DLD1 (cell line): ENCODE results near the gene GRIN3B.
"Not testable (repeated sequence)": the region's sequence is repeated elsewhere in the genome, so short reads cannot be mapped to it uniquely, and the experiment has no call there.

ENCODE experiments used
- in situ Hi-C: cut with HindIII; loops from 2 replicates; pipeline ENCODE4 v1.10.0; 2017; ENCODE audit warnings: low sequenced_read_pairs

GRIN3B gene

DNA sequence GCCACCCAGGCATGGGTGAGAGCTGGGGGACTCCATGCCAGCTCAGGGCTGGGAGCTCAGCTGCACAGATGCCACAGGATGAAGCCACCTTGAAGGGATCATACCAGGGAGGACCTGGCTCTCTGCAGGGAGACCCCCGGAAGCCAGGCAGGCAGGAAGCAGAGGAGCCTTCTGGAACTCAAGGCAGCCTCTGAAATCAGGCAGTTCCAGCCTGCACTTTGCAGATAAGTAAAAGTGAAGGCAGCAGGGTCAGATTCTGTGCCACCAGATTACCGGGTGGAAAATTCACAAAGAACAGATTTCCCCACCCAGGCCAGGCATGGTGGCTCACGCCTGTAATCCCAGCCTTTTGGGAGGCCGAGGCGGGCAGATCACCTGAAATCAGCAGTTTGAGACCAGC lies 18.2 kb downstream of the GRIN3B start:
- in situ Hi-C loops: no loop called here

DNA sequence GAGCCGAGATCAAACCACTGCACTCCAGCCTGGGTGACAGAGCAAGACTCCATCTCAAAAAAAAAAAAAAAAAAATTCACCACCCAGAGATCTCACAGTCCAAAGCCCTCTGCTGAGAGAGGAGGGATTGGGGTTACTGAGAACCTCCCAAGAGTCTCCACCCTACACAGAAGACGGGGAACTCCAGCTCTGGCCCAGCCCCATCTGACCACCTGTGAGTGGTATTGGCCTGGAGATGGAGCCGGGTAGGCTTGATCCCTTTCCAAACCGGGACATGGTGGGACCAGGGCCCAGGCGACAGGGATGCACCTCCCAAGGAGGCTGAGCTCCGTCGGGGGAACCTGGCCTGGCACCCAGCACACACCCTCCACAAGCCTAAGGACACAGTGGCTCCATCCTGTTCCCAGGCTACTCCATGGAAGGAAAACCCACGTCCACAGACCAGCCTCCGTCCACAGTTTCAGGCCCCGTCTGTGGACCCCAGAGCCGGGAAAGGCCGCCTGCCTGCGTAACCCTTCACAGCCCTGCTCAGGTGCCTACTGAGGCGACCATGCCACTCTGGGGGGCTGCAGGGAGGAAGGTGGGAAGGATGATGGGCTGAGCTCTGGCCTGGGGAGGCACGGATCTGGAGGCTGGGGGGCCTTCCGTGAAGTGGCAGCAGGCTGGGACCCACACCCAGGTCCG lies 18.9 kb downstream of the GRIN3B start:
- in situ Hi-C loops: no loop called here

DNA sequence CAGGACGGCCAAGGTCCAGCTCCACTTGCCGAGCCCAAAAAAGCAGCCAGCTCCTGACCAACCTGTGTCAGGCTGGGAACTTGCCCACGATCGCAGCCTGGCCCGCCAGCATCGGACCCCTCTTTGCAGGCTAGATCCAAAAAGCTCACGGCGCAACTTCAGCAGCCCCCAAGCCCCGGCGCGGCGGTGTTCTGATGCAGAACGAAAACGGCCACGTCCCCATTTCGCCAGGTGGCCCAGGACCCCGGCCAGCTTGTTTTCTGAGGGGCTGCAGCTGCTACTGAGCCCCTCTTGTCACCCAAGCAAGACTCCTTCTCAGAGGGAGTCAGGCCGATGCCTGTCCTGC lies 19.4 kb downstream of the GRIN3B start:
- in situ Hi-C loops: no loop called here

DNA sequence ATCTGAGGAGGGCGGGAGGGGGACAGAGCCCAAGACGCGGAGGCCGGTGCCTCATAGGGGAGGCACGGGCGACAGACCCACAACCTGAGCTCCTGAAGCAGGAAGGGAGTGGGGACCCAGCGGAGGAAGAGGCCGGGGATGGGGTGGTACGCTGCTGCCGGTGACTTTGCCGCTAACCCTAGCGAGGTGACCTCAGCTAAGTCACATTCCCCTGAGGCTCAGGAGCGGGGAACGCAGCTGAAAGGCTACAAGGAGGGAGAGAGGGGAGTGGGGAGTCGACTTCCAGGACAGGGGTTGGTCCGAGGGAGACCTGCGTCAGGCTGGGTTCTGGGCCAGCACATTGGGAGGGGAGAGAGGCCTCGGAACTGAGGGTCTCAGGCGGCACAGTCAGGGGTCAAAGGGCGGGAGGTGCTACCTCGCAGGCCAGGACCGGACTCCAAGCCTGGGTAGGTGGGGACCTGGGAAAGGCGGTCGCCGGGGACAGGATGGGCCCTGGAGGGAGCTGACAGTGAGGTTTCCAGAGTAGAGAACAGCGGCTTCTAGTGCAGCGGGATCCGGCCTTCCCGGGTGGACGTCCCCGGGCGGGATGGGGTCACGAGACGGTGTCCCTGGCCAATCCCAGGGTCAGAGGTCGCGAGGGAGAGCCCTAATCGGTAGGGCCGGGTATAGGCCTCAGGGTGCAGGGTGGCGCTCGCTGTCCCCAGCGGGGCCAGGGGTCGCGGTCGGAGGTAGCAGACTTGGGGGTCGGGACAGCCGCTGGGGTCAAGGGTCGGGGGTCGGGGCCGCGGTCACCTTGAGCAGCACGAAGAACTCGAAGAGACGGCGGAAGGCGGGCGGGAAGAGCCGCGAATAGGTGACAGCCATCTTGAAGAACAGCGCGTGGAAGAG lies 20.0 kb downstream of the GRIN3B start:
- in situ Hi-C loops: no loop called here

DNA sequence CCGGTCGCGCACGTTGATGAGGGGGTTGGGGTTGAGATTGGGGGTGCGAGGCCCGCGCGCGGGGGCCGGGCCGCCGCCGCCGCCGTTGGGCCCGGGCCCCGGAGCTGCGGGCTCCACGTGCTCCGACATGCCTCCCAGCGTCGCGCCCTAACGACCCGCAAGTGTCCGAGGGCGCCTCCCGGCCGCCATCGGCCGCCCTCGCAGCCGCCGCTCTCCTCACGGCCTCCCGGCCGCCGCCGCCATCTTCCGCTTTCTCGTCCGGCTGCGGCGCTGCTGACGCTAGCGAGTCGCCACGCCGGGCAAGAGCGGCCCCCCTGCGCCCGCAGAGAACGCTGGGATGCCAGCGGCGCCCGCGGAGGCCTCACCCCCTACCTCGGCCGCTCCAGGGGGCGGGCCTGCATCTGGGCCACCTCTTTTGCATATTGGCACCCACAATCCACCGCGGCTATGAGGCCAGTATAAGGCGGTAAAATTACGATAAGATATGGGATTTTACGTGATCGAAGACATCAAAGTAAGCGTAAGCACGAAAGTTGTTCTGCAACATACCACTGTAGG lies 20.7 kb downstream of the GRIN3B start, which contains the start of gene TMEM259:
Gene TMEM259, minus strand, starts transcription at position 256 of the 558 bp plus-strand sequence. Its CDS starts 127 bp downstream, at position 129.
- in situ Hi-C loops: no loop called here

DNA sequence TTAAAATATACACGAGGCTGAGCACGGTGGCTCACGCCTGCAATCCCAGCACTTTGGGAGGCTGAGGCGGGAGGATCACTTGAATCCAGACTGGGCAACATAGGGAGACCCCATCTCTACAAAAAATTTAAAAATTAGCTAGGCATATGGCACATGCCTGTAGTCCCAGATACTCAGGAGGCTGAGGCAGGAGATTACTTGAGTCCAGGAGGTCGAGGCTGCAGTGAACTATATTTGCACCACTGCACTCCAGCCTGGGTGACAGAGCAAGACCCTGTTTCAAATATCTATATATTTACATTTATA lies 23.6 kb downstream of the GRIN3B start:
- in situ Hi-C loops: not testable (repeated sequence)

DNA sequence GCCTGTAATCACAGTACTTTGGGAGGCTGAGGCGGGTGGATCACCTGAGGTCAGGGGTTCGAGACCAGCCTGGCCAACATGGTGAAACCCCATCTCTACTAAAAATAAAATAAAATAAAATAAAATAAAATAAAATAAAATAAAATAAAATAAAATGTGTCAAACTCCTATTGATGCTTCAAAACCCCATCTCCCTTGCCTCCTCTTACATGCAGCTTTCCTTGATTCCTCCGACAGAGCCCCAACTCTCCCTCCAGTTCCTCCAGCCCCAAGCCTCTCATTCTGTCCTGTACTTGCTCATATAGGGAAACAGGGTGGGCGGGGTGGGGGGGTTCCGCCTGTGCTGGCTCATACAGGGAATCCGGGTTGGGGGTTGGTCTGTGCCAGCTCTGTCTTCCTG lies 24.9 kb downstream of the GRIN3B start:
- in situ Hi-C loops: not testable (repeated sequence)

DNA sequence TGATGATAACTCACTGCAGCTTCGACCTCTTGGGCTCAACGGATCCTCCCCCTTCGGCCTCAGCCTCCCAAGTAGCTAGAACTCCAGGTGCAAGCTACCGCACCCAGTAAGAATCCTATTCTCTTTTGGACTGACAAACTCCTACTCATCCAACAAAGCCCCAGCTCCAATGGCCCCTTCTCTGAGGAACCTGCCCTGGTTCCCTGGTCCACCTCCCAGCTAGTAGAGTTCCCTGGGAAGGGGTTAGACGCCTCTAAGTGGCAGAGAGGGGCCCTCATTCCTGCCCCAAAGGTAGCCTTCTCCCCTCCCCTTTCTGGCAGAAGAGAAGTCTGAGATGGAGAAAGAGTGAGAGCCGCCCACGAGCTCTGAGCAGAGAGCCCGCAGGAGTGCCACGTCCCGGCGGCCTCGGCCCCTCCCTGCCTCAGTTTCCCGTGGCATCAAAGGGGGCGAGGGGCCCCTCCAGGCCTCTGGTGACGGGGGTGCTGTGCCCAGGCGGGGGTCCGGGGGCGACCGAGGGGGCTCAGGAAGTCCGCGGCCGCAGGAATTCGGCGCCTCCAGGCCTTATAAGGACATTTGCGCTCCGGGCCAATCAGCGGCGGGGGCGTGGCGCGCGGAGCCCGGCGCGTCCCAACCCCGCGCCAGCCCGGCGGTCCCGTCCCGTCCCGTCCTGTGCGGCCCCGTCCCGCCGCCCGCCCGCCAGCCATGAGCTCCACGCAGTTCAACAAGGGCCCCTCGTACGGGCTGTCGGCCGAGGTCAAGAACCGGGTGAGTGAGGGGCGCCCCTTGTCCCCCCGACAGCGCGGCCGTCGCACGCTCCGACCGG lies 26.0 kb downstream of the GRIN3B start, which contains the start of gene CNN2:
Gene CNN2, plus strand, starts transcription at position 649 of the 823 bp plus-strand sequence. Its CDS starts 54 bp downstream, at position 703.
- in situ Hi-C loops: no loop called here

DNA sequence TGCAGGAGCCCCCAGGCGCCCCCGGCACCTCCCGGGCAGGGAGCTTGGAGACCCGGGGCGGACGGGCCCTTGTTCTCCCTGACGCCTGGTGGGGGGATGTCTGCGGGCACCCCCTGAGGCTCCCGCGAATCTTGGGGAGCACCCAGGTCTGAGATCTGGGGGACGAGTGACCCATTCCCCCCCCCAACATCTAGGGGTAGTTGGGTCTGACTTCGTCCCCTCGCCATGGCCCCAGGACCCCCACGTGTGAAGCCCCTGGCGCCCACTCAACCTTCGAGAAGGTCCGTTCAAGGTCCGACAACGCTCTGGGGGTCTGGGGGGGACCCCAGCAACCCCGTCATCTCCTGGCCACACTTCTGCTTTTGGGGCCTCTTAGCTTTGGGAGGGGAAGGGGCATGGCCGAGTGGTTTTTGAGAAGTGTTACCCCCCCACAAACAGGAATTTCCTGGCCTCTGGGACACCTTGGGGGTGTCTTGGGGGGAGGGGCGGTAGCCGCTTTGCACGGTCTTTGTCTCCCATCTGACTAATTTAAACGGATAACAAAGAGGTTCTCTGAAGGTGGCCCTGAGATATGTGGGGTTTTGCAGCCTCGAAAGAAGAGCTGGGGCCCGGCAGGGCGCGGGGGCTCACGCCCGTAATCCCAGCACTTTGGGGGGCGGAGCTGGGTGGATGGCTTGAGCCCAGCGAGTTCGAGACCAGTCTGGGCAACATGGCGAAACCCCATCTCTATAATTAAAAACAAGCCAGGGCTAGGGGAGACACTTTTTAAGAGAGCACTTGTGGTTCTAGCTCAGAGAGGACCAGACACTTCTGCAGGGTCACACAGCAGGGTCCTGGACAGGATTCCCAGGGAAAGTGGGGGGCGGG lies 26.8 kb downstream of the GRIN3B start:
- in situ Hi-C loops: no loop called here

DNA sequence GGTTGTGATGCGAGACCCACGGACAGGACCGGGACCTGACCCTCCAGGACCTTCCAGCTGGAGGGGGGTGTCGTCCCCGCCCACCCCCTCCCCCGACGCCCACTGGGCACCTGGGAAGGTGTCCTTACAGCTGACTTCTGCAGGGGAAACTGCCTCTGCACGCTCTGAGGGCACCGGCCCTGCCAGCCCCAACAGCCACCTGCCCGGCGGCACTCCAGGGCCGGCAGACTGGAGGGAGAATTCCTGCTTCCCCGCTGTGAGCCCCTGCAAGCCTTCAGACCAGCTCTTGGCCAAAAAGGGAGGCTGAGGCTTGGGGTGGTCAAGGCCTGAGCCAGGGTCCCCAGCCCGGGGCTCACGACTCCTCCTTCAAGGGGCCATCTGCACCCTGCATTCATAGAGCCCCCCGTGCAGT lies 27.4 kb downstream of the GRIN3B start:
- in situ Hi-C loops: no loop called here

DNA sequence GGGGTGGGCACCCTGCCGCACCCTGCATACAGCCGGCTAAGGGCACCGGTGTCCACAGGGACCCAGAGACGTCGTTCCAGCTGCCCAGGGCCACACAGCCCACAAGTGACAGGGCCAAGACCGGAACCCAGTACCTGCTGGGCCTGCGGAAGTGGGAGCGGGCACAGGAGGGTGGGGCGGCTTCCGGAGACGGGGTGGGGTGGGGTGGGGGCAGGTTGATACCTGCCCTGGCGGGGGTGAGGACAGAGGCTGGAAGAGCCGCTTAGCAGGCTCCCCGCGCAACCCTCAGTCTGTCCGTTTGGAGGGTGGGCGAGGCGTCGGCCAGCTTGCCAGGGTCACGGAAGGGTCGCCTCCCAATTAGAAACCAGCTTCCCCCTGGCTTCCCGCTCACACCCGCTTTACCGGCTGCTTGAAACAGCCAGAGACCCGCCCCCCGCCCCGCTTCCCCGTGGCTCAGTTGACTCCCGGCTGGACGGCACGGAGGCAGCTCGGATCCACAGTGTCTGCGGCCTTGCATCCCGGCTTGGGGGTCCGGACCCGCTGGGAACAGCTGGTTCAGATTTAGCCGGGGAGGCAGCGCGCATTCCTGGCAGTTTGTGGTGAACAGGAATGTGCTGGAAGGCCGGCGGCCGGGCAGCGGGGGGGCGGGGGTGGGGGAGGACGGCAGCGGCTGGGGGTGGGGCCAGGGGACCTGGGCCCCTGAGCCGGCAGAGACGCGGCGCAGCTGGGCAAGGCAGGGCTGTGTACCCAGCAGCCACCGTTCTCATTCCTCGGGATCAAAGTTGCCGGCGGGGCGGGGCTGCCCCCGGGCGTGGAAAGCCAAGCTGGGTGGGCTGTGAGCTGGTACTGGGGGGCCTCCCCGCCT lies 28.1 kb downstream of the GRIN3B start:
- in situ Hi-C loops: no loop called here

DNA sequence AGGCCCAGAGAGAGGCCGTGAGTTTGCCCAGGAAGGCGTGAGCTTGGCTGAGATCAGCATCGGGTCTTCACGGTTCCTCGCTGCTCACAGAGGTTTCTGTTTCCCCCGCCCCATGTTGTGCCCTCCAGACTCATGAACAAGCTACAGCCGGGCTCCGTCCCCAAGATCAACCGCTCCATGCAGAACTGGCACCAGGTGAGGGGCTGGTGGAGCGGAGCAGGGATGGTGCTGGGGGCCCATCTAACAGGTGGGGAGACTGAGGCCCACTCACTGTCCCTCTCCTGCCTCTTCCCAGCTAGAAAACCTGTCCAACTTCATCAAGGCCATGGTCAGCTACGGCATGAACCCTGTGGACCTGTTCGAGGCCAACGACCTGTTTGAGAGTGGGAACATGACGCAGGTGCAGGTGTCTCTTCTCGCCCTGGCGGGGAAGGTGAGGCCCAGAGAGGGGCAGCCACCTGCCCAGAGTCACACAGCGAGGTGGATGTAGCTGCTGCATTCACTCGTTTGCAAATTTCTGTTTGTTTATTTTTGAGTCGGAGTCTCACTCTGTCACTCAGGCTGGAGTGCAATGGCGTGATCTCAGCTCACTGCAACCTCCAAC lies 32.1 kb downstream of the GRIN3B start:
- in situ Hi-C loops: no loop called here

DNA sequence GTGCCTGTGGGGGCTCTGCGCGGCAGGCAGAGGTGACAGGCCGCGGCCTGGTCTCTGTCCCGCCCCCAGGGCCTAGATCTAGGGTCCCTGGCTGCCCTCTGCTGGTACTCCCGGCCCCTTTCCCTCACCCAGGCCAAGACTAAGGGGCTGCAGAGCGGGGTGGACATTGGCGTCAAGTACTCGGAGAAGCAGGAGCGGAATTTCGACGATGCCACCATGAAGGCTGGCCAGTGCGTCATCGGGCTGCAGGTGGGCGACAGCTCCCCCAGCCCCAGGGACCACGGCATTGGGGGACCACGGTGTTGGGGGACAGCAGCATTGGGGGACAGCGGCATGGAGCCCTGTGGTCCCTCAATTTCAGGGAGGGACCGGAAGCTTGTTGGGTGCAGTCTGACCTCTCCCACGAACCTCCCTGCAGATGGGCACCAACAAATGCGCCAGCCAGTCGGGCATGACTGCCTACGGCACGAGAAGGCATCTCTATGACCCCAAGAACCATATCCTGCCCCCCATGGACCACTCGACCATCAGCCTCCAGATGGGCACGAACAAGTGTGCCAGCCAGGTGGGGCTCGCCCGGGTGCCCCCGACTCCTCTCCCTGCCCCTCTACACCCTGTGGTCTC lies 35.9 kb downstream of the GRIN3B start:
- in situ Hi-C loops: no loop called here

DNA sequence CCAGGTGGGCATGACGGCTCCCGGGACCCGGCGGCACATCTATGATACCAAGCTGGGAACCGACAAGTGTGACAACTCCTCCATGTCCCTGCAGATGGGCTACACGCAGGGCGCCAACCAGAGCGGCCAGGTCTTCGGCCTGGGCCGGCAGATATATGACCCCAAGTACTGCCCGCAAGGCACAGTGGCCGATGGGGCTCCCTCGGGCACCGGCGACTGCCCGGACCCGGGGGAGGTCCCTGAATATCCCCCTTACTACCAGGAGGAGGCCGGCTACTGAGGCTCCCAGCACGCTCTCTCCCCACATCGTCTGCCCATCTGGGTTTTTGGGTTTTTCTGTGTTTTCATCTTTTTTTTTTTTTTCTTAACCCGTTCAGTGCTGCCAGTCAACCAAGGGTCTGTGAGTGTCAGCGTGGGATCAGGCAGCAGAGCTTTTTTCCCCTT lies 37.4 kb downstream of the GRIN3B start:
- in situ Hi-C loops: no loop called here

DNA sequence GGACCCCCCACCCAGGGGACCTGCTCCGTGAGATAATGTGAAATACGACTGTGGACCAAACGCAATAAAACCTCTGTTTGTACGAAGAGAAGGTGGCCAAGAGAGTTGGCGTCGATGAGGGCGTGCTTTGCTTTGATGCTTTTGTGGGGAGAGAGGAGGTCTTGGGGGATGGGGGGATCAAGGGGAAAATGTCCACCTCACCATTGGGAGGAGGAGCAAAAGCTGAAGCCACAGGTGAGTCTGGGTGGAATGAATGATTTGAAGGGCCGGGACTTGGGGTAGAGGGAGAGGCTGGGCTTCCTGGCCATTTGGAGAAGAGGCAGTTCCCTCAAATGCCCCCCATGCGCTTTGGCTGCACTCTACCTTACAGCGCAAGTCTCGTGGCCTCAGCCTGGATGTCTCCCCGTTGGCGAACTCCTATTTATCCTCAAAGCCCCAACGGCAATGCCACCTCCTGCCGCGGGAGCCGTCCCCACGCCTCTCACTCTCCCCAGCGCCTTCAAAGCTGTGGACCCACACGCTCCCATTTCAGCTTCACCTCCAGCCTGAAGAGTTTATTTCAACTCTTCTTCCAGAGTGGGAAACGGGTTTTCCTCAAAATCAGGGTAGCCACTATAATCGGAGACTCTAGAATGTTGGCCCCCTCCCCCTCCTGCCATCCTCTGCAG lies 38.9 kb downstream of the GRIN3B start:
- in situ Hi-C loops: no loop called here

DNA sequence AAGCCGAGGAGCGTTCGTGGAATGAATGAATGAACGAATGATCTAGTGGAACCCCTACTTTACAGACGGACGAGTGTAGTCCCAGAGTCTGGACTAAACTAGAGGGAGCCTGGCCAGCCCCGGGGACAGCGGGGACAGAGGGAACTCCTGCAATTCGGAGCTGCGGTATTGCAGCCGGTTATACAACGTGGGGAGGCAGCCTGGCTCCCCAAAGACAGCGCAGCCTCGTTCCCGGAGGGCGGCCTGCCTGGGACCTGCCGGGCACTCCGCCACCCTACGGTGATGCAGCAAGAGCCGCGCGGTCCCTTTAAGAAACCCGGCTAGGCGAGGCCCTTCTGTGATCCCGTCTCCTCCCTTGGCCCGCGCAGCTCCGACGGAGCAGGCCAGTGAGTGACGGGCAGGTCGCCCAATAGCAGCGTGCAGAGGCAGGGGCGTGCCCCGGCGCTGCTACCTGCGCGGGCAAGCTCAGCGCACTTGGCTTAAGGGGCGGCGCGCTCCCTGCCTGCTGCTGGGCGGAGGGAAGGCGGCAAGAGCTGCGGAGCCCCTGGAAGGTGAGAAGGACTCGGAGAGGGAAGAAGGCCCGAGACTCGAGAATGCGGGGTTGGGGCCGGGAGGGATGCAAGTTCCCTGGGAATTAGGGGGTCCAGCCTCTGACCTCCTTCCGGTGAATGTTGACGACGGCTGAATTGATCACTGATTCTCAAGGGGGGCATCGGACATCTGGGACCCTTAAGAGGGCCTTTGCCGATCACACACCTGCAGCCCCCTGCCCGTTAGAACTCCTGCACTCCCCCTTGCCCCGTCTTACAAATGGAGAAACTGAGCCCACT lies 39.6 kb downstream of the GRIN3B start, which contains the start of gene ABCA7:
Gene ABCA7, plus strand, starts transcription at position 462 of the 830 bp plus-strand sequence. CDS start 1,255 bp downstream, outside the sequence.
- in situ Hi-C loops: no loop called here
